ENCODE results near the gene P2RY8. TPM values are rescaled to one million over a fixed set of nuclear protein-coding genes. Genes with fewer than 3 reads are reported as not detected.
"Not testable (repeated sequence)": the region's sequence is repeated elsewhere in the genome, so short reads cannot be mapped to it uniquely, and the experiment has no call there.

The P2RY8 gene, protein sequence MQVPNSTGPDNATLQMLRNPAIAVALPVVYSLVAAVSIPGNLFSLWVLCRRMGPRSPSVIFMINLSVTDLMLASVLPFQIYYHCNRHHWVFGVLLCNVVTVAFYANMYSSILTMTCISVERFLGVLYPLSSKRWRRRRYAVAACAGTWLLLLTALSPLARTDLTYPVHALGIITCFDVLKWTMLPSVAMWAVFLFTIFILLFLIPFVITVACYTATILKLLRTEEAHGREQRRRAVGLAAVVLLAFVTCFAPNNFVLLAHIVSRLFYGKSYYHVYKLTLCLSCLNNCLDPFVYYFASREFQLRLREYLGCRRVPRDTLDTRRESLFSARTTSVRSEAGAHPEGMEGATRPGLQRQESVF
- total RNA-seq, result 10 to 100 TPM; 18.9 TPM

DNA sequence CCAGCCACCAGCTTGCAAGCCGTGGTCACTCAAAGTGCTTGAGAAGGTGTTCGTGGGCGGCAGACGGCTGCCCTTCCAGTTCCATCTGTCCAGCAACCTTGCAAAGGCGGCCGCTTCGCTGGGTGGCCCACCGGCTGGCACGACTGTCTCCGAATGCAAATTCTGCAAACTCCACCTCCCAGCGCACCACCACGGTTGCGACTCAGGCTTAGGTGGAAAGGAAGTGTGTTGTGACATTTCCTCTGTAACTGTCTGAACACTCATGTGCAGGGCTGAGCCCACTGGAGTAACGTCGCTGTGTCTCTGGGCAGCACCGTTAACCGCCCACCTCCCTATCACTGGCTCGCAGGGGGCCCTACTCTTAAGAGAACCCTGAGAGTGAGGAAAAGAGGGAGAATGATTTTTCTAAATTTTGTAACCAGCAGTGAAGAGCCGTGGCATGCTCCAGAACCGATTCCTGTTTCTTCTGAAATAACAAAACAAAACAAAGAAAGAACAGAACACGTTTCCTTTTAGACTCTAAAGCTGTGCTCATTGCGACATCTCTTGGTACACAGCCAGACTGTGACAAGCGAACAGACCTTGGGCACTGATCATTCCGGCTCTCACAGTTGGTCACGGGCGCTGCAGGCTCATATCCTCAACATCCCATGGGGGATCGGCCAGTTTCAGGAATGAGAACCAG is at the start of gene P2RY8:
P2RY8 (minus strand) TSS at position 155 of the 685 bp plus-strand sequence. CDS start 70,627 bp downstream, outside the sequence.
- DNase-seq (ENCODE audit: low spot score in 2 of 2), result peak; percentile 68 to 84
- Mint-ChIP-seq H3K9me3 (no peaks in the 10 kb centered on the region), H3K36me3 (peaks cover 0 to 14% of the 10 kb centered on the region in 2 donors), H3K27ac (peak within 1 kb of the TSS; percentile 97)
- ATAC-seq, result peak; percentile 71

DNA sequence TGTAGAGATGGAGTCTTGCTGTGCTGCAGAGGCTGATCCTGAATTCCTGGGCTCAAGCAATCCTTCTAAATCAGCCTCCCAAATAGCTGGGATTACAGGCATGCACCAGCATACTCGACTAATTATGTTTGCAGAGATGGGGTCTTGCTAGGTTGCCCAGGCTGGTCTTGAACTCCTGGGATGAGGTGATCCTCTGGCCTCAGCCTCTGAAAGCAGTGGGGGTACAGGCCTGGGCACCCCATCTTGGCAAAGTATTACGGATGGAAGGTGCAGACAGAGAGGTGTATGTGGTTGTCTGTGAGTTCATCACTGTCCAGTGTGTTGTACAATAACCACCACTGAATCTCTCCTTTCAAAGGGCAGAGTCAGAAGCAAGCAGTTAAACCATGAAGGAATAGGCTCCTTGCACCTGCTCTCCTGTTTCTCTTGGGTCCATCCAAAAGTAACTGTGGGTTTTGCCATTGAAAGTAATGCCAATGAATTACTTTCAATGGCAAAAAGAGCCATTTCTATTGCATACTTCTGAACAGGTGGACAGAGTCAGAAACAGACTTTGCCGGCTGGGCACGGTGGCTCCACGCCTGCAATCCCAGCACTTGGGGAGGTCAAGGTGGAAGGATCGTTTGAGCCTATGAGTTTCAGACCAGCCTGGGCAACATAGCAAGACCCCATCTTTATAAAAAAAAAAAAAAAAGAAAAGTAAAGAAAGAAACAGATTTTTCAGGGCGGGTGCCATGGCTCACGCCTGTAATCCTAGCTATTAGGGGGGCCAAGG is 47.4 kb upstream of the P2RY8 start:
- ATAC-seq (no peak), DNase-seq (ENCODE audit: low spot score in 2 of 2) (no peak)
- Mint-ChIP-seq H3K27ac (no peak overlapping the region), H3K36me3 (no peaks in the 10 kb centered on the region), H3K9me3 (no peaks in the 10 kb centered on the region)

DNA sequence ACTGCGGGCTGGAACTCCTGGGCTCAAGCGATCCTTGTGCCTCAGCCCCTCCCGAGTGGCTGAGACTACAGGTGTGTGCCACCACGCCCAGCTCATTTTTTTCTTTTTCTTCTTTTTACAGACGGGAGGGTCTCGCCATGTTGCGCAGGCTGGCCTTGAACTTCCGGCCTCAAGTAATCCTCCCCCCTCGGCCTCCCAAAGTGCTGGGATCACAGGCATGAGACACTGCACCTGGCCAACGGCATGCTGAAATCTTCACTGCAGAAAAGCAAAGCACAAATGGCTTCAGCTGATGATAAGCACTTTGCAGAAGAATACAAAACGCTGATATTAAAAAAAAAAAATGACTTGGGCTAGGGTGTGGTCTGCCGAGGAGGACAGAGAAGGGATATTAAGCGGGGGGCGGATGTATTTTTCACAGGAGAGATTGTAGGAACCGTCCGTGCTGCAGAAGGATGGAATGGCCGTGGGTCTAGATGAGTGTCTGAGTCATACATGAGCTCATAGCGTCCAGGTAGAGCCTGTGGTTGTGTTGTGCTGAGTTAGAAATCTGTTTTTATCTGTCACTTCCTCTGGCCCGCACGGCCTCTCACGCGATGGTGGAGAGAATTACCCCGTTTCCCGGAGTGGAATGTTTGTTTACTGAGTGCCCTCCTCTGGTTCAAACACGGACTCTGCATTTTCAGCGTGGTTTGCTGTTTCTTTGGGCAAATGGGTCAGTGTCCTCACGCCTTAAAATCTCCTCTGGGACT is 45.9 kb upstream of the P2RY8 start:
- peak; percentile 71 to 94 for ATAC-seq

DNA sequence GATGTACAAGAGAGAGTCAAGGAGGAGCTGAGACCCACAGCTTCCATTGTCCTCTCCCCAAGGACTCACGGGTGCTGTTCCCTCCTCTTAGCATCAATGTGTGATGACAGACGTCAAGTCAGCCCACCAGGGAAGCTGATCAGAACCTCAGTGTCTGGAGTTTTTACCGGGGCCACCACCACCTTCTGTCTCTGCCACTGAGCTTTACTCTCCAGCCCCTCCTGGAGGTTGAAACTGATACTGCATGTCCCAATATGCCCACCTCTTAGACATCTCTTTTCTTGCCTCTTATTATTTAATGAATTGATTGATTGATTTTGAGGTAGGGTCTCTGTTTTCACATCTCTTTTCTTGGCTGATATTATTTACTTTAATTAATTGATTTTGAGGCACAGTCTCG is 44.1 kb upstream of the P2RY8 start:
- no peaks in the 10 kb centered on the region for H3K36me3 Mint-ChIP-seq
- peak; percentile 57 to 86 for ATAC-seq
- no peaks in the 10 kb centered on the region for H3K9me3 Mint-ChIP-seq
- no peak overlapping the region for H3K27ac Mint-ChIP-seq
- DNase-seq (ENCODE audit: low spot score in 2 of 2), result peak; percentile 75 to 89

More for the DNA sequence above, 45.9 kb upstream of the P2RY8 start:
- Mint-ChIP-seq H3K27ac (peak overlapping the region; percentile 11 to 90), H3K36me3 (no peaks in the 10 kb centered on the region), H3K9me3 (no peaks in the 10 kb centered on the region)
- peak in 1 of 2 donors; percentile 13 for DNase-seq (ENCODE audit: low spot score in 2 of 2)

DNA sequence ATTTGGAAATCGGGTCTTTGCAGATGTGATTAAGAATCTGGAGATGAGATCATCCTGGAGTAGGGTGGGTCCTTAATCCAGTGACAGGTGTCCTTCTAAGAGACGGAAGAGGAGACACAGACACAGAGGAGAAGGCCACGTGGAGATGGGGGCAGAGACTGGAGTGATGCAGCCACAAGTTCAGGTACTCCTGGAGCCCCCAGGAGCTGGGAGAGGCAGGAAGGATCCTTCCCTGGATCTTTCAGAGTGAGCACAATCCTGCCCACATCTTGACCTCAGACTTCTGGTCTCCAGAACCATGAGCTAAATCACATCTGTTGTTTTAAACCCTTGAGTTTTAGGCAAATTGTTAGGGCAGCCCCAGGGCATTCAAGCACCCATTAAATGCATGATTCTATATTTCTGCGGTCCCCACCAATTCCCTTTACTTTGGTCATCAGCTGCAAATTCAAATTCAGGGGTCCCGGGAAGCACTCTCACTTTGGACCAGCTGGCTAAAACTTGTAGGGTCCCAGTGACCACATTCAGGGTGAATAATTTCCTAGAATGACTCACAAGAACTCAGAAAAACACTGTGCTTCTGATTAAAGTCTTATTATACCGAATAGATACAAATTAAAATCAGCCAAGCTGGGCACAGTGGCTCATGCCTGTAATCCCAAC is 41.7 kb upstream of the P2RY8 start:
- no peak for ATAC-seq
- DNase-seq (ENCODE audit: low spot score in 2 of 2), result peak in 1 of 2 donors; percentile 2
- no peaks in the 10 kb centered on the region for H3K36me3 Mint-ChIP-seq
- H3K9me3 Mint-ChIP-seq, result no peaks in the 10 kb centered on the region
- H3K27ac Mint-ChIP-seq, result peak overlapping the region in 1 of 2 donors; percentile 59

DNA sequence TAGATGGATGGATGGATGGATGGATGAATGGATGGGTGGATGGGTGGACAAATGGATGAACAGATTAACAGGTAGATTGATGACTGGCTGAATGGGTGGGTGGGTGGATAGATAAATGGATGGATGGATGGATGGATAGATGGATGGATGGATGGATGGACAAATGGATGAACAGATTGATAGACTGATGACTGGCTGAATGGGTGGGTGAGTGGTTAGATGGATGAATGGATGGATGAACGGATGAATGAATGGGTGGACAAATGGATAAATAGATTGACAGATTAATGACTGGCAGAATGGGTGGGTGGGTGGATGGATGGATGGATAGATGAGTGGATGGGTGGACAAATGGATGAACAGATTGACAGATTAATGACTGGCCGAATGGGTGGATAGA is 40.9 kb upstream of the P2RY8 start:
- ATAC-seq (no peak), DNase-seq (ENCODE audit: low spot score in 2 of 2) (no peak)
- H3K27ac Mint-ChIP-seq, result no peak overlapping the region
- H3K36me3 Mint-ChIP-seq, result no peaks in the 10 kb centered on the region
- no peaks in the 10 kb centered on the region for H3K9me3 Mint-ChIP-seq

DNA sequence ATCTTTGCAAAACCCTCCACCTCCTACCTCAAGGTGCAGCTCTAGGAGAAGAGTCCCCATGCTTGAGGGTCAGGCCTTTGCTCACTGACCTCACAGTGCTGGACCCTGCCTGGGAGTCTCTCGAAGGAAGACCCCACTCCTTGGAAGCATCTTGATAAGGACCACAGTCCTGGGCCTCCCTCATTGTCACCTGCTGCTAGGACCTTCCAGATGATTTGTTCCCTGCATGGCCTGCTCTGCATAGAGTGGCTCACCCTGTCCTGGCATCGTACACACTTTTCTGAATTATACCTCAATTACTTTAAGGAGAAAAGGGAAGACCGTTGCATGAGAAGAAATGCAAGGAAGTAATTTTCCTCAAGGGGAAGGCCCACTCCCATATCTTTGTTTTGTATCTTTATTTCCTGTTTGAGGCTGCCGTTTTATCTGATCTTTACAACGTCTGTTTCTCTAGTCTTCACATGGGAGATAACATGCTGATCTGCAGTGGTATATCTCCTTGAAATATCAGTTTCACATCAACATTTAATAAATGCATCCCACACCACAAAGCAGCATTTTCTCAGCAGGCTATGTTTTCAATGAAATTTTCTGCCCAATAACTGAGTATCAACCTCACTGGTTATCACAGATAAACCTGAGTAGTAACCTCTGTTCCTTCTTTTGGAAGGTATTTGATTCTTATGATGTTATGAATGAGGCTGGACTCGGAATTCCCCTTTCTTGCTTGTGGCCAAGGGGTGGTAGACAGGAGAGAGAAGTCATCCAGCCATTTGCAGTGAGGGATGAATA is 39.4 kb upstream of the P2RY8 start:
- H3K36me3 Mint-ChIP-seq, result no peaks in the 10 kb centered on the region
- peak in 1 of 2 donors; percentile 66 for ATAC-seq
- H3K27ac Mint-ChIP-seq, result no peak overlapping the region
- peak in 1 of 2 donors; percentile 1 for DNase-seq (ENCODE audit: low spot score in 2 of 2)
- H3K9me3 Mint-ChIP-seq, result no peaks in the 10 kb centered on the region

DNA sequence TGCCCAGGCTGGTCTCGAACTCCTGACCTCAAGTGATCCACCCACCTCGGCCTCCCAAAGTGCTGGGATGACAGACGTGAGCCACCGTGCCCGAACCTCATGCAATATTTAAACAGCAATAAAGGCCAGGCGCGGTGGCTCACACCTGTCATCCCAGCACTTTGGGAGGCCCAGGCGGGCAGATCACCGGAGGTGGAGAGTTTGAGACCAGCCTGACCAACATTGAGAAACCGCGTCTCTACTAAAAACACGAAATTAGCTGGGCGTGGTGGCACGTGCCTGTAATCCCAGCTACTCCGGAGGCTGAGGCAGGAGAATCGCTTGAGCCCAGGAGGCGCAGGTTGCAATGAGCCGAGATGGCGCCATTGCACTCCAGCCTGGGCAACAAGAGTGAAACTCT is 37.2 kb upstream of the P2RY8 start:
- H3K9me3 Mint-ChIP-seq; ATAC-seq; H3K27ac Mint-ChIP-seq; H3K36me3 Mint-ChIP-seq; DNase-seq (ENCODE audit: low spot score in 2 of 2): not testable (repeated sequence)

DNA sequence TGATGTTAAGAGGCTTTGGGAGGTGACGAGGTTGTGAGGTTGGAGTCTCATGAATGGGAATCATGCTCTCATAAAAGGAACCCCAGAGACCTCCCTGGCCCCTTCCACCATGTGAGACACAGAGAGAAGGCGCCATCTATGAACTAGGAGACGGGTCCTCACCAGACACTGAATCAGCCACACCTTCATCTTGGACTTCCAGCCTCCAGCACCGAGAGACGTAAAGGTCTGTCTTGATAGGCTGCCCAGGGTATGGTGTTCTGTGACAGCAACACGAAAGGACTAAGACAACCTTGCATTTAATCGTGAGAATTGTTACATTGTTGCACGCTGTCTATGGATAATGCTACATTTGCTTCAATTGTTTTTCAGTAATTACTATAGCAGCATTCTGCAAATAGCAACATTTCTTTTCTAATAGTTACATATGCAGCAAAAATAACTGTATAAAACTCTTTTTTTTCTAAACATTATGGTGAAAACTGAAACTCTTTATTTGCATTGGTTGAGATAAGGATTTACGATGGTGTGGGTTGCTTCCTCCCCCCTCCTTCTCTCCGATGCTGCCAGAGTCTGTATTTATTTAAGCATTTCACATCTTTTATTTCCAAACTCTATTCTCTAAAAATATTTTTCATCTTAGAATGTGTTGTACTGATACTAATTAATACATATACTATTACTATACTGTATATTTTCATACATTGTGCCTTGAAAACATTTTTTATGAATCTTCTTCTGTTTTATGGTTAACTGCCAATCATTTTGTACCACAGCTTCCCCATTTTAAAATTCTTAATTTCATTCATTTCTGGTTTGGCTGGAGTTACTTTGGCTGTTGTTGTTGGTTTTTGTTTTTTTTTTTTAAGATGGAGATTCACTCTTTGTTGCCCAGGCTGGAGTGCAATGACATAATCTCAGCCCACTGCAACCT is 28.0 kb upstream of the P2RY8 start:
- H3K36me3 Mint-ChIP-seq, result peaks cover 0 to 8% of the 10 kb centered on the region in 2 donors
- DNase-seq (ENCODE audit: low spot score in 2 of 2), result no peak
- no peaks in the 10 kb centered on the region for H3K9me3 Mint-ChIP-seq
- ATAC-seq, result no peak
- no peak overlapping the region for H3K27ac Mint-ChIP-seq

DNA sequence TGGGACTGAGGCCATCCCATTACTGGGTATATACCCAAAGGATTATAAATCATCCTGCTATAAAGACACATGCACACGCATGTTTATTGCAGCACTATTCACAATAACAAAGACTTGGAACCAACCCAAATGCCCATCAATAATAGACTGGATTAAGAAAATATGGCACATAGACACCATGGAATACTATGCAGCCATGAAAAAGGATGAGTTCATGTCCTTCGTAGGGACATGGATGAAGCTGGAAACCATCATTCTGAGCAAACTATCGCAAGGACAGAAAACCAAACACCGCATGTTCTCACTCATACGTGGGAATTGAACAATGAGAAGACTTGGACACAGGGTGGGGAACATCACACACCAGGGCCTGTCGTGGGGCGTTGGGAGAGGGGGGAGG is 27.1 kb upstream of the P2RY8 start:
- peak in 1 of 2 donors; percentile 1 for DNase-seq (ENCODE audit: low spot score in 2 of 2)
- H3K27ac Mint-ChIP-seq, H3K36me3 Mint-ChIP-seq, ATAC-seq, H3K9me3 Mint-ChIP-seq: not testable (repeated sequence)

DNA sequence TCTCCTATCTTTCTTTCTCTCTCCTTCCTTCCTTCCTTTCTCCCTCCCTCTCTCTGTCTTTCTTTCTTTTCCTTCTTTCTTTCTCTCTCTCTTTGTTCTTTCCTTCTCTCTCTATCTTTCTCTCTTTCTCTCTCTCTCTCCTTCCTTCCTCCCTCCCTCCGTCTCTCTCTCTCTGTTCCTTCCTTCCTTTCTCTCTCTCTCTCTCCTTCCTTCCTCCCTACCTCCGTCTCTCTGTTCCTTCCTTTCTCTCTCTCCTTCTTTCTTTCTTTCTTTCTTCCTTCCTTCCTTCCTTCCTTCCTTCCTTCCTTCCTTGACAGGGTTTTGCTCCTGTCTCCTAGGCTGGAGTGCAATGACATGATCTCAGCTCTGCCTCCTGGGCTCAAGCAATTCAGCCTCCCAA is 24.2 kb upstream of the P2RY8 start:
- peak overlapping the region in 1 of 2 donors; percentile 85 for H3K27ac Mint-ChIP-seq
- no peaks in the 10 kb centered on the region for H3K36me3 Mint-ChIP-seq
- no peak for DNase-seq (ENCODE audit: low spot score in 2 of 2)
- peaks cover 6% of the 10 kb centered on the region in 2 donors for H3K9me3 Mint-ChIP-seq
- no peak for ATAC-seq

DNA sequence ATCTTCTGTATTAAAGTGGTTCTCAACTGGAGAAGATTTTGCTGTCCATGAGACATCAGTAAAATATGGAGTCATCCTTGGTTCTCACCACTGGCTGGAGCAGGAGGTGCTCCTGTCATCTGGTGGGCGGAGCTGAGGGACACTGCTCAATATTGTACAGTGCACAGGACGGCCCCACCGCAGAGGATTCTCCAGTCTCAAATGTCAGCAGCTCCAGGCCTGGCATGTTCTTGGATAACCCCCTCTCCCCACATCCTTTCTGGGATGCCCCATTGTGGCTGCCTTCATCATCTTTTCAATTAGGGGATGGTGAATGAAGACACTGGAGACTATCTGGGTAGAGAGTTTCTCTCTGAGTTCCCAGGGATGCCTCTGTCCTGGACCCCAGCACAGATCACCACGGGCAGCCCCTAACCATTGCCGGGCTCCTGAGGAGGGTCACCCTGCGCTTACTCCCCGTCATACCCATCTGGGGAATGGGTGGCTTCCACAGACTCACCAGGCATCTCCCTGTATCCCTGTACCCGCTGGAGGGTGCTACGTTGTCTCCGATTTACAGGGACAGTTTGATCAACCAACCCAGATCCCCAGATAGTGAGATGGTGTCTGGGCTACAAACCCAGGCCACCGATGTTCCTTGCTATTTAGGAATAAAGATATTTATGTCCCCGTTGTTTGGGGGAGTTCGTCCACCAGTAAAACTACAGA is 21.9 kb upstream of the P2RY8 start:
- Mint-ChIP-seq H3K27ac (peak overlapping the region in 1 of 2 donors; percentile 35), H3K36me3 (peaks cover 0 to 15% of the 10 kb centered on the region in 2 donors), H3K9me3 (peaks cover 6 to 14% of the 10 kb centered on the region in 2 donors)
- ATAC-seq, result peak in 1 of 2 donors; percentile 28
- peak in 1 of 2 donors; percentile 0 for DNase-seq (ENCODE audit: low spot score in 2 of 2)

DNA sequence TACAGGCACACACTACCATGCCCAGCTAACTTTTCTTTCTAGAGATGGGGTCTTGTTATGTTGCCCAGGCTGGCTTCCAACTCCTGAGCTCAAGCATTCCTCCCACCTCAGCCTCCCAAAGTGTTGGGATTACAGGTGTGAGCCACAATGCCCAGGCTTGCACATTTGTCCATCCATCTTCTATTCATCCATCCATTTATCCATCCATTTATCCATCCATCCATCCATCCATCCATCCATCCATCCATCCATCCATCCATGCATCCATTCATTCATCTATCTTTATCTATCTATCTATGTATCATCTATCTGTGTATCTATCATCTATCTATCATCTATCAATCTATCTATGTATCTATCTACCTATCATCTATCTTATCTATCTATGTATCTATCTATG is 20.5 kb upstream of the P2RY8 start:
- not testable (repeated sequence) for DNase-seq (ENCODE audit: low spot score in 2 of 2); ATAC-seq
- Mint-ChIP-seq H3K9me3 (peaks cover 7 to 14% of the 10 kb centered on the region in 2 donors), H3K36me3 (peaks cover under 1 to 21% of the 10 kb centered on the region in 2 donors), H3K27ac (peak overlapping the region in 1 of 2 donors; percentile 65)

DNA sequence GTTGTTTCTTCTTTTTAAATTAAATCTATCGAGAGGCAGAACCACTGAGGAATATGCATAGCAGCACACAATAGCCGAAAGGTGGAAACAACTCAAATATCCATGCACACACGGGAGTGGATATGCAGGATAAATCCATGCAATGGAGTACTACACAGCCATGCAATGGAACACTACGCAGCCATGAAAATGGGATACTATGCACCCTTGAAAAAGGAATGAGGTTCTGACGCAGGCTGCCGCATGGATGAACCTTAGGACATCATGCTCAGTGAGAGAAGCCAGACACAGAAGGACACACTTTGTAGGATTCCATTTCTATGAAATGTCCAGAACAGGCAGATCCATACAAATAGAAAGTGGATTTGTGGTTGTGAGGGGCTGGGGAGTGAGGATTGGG is 18.4 kb upstream of the P2RY8 start:
- Mint-ChIP-seq H3K27ac (peak overlapping the region in 1 of 2 donors; percentile 89), H3K36me3 (peaks cover 9 to 32% of the 10 kb centered on the region in 2 donors), H3K9me3 (peaks cover 15 to 24% of the 10 kb centered on the region in 2 donors)
- ATAC-seq (no peak), DNase-seq (ENCODE audit: low spot score in 2 of 2) (peak in 1 of 2 donors; percentile 1)

All from activated naive CD4-positive, alpha-beta T cell treated with anti-CD3 and anti-CD28 coated beads, Interleukin-2, amount 50 U/mL, for 72 hours (primary cell).